Mesendoderm (in vitro differentiated cells): Measurements from ENCODE around the gene PCBP3.

Experiments used
- DNase-seq: peaks from one replicate; pipeline ENCODE4 v3.0.0; 2013
- H2AK5ac ChIP-seq: 2 replicates; pipeline ENCODE4 v1.6.1; 2013; ENCODE audit warnings: low read length, inconsistent platforms
- H2BK120ac ChIP-seq: 2 replicates; pipeline ENCODE4 v1.6.1; 2013; ENCODE audit warnings: low read depth, mild to moderate bottlenecking, low read length, moderate library complexity, mixed read lengths
- H2BK15ac ChIP-seq: replicated peaks from 2 replicates; pipeline ENCODE4 v1.6.1; 2013; ENCODE audit warnings: low read depth, mild to moderate bottlenecking, moderate library complexity
- H2BK5ac ChIP-seq: 2 replicates; pipeline ENCODE4 v1.6.1; 2013; ENCODE audit warnings: low read length, inconsistent platforms
- H3K18ac ChIP-seq: 2 replicates; pipeline ENCODE4 v1.6.1; 2013; ENCODE audit warnings: mild to moderate bottlenecking, low read length, mixed read lengths
- H3K23ac ChIP-seq: one replicate; pipeline ENCODE4 v1.6.1; 2013; ENCODE audit warnings: low read length
- H3K27ac ChIP-seq: 2 replicates; pipeline ENCODE4 v1.5.1; 2013; ENCODE audit warnings: low read depth, mild to moderate bottlenecking, inconsistent platforms, low read length, moderate library complexity
- H3K27me3 ChIP-seq: 2 replicates; pipeline ENCODE4 v1.6.1; 2013; ENCODE audit warnings: low read length, control low read depth, mild to moderate bottlenecking, inconsistent platforms; ENCODE audit not compliant: insufficient read depth, poor library complexity
- H3K36me3 ChIP-seq: 2 replicates; pipeline ENCODE4 v1.6.1; 2013; ENCODE audit warnings: low read length, inconsistent platforms; ENCODE audit not compliant: control insufficient read depth, insufficient read depth
- H3K4ac ChIP-seq: one replicate; pipeline ENCODE4 v1.6.1; 2013; ENCODE audit warnings: low read depth, mild to moderate bottlenecking, low read length, moderate library complexity
- H3K4me1 ChIP-seq: 2 replicates; pipeline ENCODE4 v1.6.1; 2013; ENCODE audit warnings: low read depth, low read length, inconsistent platforms; ENCODE audit not compliant: control insufficient read depth
- H3K4me2 ChIP-seq: 2 replicates; pipeline ENCODE4 v1.6.1; 2013; ENCODE audit warnings: low read length
- H3K4me3 ChIP-seq: 2 replicates; pipeline ENCODE4 v1.5.1; 2013; ENCODE audit warnings: mild to moderate bottlenecking, low read length
- H3K56ac ChIP-seq: one replicate; pipeline ENCODE4 v1.6.1; 2013; ENCODE audit warnings: low read length
- H3K79me1 ChIP-seq: 2 replicates; pipeline ENCODE4 v1.6.1; 2013; ENCODE audit warnings: low read length, inconsistent platforms
- H3K79me2 ChIP-seq: 2 replicates; pipeline ENCODE4 v1.6.1; 2013; ENCODE audit warnings: mild to moderate bottlenecking, low read length; ENCODE audit not compliant: control insufficient read depth, insufficient read depth
- H3K9ac ChIP-seq: 2 replicates; pipeline ENCODE4 v1.6.1; 2013; ENCODE audit warnings: low read length, inconsistent platforms
- H4K5ac ChIP-seq: one replicate; pipeline ENCODE4 v1.6.1; 2013; ENCODE audit warnings: low read length
- H4K8ac ChIP-seq: one replicate; pipeline ENCODE4 v1.6.1; 2013; ENCODE audit warnings: low read depth, mild to moderate bottlenecking, control low read depth, low read length, moderate library complexity
- WGBS: extraction: QIAGEN DNeasy Blood & Tissue Kit; methylation state at CpG from one replicate; pipeline ENCODE4 v1.1.7; 2013; ENCODE audit warnings: low lambda C conversion rate, missing lambda C conversion rate; ENCODE audit not compliant: insufficient coverage; ENCODE audit errors: extremely low coverage; 5-methylcytosine and 5-hydroxymethylcytosine counted together

PCBP3 gene

GRCh38 chr21:45794027-45794426 is 150.5 kb downstream of the PCBP3 start:
- WGBS: no CpG with 5 or more reads among the region's 6 CpGs

DNA sequence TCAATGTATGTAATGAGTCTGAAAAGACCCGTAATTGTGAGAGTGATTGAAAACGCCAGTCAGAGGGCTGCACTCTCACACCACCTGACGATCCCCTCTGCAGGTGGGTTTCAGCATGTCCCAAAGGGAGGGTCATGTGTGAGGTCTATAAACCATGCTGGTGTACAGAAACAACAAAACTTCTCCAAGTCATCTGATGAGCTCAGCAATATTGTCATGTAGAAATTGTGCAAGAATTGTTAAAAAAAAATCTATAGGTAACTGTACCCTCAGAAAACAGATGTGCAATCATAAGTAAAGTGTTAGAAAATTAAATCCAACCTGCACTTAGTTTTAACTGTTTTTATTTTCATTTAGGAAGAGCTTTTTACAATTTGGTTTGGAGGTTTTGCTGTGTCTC is 152.5 kb downstream of the PCBP3 start:
- Histone ChIP-seq H3K4me2 (no peak overlapping the region), H2BK5ac (no peak overlapping the region), H3K4me1 (no peaks in the 10 kb centered on the region), H3K56ac (no peak overlapping the region), H2BK120ac (no peak overlapping the region), H3K79me1 (no peaks in the 10 kb centered on the region), H3K23ac (no peak overlapping the region), H3K27ac (no peak overlapping the region), H4K5ac (no peak overlapping the region), H4K8ac (no peak overlapping the region), H3K18ac (no peak overlapping the region), H2AK5ac (no peak overlapping the region), H3K4ac (no peak overlapping the region), H3K36me3 (no peaks in the 10 kb centered on the region), H3K79me2 (no peaks in the 10 kb centered on the region), H2BK15ac (no peak overlapping the region), H3K27me3 (no peaks in the 10 kb centered on the region), H3K9ac (no peak overlapping the region), H3K4me3 (no peak overlapping the region)
- no peak for DNase-seq
- WGBS: no CpG with 5 or more reads among the region's 3 CpGs

More at GRCh38 chr21:45794027-45794426, 150.5 kb downstream of the PCBP3 start:
- no peak overlapping the region for H3K4me2 ChIP-seq
- H3K23ac ChIP-seq: no peak overlapping the region
- H2BK120ac ChIP-seq: no peak overlapping the region
- H3K4ac ChIP-seq: no peak overlapping the region
- no peaks in the 10 kb centered on the region for H3K79me2 ChIP-seq
- H4K5ac ChIP-seq: no peak overlapping the region
- DNase-seq: no peak
- H3K36me3 ChIP-seq: no peaks in the 10 kb centered on the region
- H2BK5ac ChIP-seq: no peak overlapping the region
- no peaks in the 10 kb centered on the region for H3K79me1 ChIP-seq
- no peak overlapping the region for H2BK15ac ChIP-seq
- no peaks in the 10 kb centered on the region for H3K27me3 ChIP-seq
- no peak overlapping the region for H3K56ac ChIP-seq
- no peak overlapping the region for H4K8ac ChIP-seq
- H3K27ac ChIP-seq: no peak overlapping the region
- no peak overlapping the region for H2AK5ac ChIP-seq
- H3K4me1 ChIP-seq: no peaks in the 10 kb centered on the region
- H3K4me3 ChIP-seq: no peak overlapping the region
- H3K18ac ChIP-seq: no peak overlapping the region
- no peak overlapping the region for H3K9ac ChIP-seq

GRCh38 chr21:45797338-45797737 is 153.8 kb downstream of the PCBP3 start:
- H2BK15ac ChIP-seq: no peak overlapping the region
- no peaks in the 10 kb centered on the region for H3K27me3 ChIP-seq
- H4K8ac ChIP-seq: no peak overlapping the region
- no peak overlapping the region for H3K4me3 ChIP-seq
- no peak overlapping the region for H3K23ac ChIP-seq
- H3K79me1 ChIP-seq: no peaks in the 10 kb centered on the region
- no peak overlapping the region for H3K27ac ChIP-seq
- no peak for DNase-seq
- no peak overlapping the region for H2BK5ac ChIP-seq
- no peak overlapping the region for H2BK120ac ChIP-seq
- no peak overlapping the region for H4K5ac ChIP-seq
- no peaks in the 10 kb centered on the region for H3K79me2 ChIP-seq
- H3K18ac ChIP-seq: no peak overlapping the region
- H3K4me1 ChIP-seq: no peaks in the 10 kb centered on the region
- no peak overlapping the region for H3K4ac ChIP-seq
- no CpG with 5 or more reads among the region's 8 CpGs for WGBS
- no peak overlapping the region for H3K9ac ChIP-seq
- H3K56ac ChIP-seq: no peak overlapping the region
- no peaks in the 10 kb centered on the region for H3K36me3 ChIP-seq
- H2AK5ac ChIP-seq: no peak overlapping the region
- no peak overlapping the region for H3K4me2 ChIP-seq

GRCh38 chr21:45799765-45800338 is 156.3 kb downstream of the PCBP3 start:
- Histone ChIP-seq H3K9ac (no peak overlapping the region), H3K79me2 (no peaks in the 10 kb centered on the region), H3K23ac (no peak overlapping the region), H3K27ac (no peak overlapping the region), H2AK5ac (no peak overlapping the region), H4K5ac (no peak overlapping the region), H3K36me3 (no peaks in the 10 kb centered on the region), H3K4me2 (no peak overlapping the region), H3K4me1 (no peaks in the 10 kb centered on the region), H2BK15ac (no peak overlapping the region), H3K56ac (no peak overlapping the region), H3K27me3 (no peaks in the 10 kb centered on the region), H4K8ac (no peak overlapping the region), H3K4ac (no peak overlapping the region), H3K4me3 (no peak overlapping the region), H2BK5ac (no peak overlapping the region), H2BK120ac (no peak overlapping the region), H3K79me1 (no peaks in the 10 kb centered on the region), H3K18ac (no peak overlapping the region)
- WGBS: no CpG with 5 or more reads among the region's 9 CpGs
- DNase-seq: no peak

GRCh38 chr21:45800339-45801080 is 157.0 kb downstream of the PCBP3 start:
- Histone ChIP-seq H3K56ac (no peak overlapping the region), H3K4me3 (no peak overlapping the region), H3K4me1 (no peaks in the 10 kb centered on the region), H2AK5ac (no peak overlapping the region), H3K79me1 (no peaks in the 10 kb centered on the region), H2BK120ac (no peak overlapping the region), H4K5ac (no peak overlapping the region), H3K23ac (no peak overlapping the region), H3K9ac (no peak overlapping the region), H4K8ac (no peak overlapping the region), H3K79me2 (no peaks in the 10 kb centered on the region), H3K27me3 (no peaks in the 10 kb centered on the region), H2BK15ac (no peak overlapping the region), H3K4me2 (no peak overlapping the region), H3K18ac (no peak overlapping the region), H2BK5ac (no peak overlapping the region), H3K4ac (no peak overlapping the region), H3K36me3 (no peaks in the 10 kb centered on the region), H3K27ac (no peak overlapping the region)
- WGBS: no CpG with 5 or more reads among the region's 14 CpGs
- no peak for DNase-seq
